NCI-H748 (cell line): ENCODE measurements around the gene ZNF746.

Experiments used
- DNase-seq: peaks from one replicate; lab custom pipeline; 2025; ENCODE audit not compliant: unreplicated experiment; lab: John Stamatoyannopoulos, UW

ZNF746 gene

DNA sequence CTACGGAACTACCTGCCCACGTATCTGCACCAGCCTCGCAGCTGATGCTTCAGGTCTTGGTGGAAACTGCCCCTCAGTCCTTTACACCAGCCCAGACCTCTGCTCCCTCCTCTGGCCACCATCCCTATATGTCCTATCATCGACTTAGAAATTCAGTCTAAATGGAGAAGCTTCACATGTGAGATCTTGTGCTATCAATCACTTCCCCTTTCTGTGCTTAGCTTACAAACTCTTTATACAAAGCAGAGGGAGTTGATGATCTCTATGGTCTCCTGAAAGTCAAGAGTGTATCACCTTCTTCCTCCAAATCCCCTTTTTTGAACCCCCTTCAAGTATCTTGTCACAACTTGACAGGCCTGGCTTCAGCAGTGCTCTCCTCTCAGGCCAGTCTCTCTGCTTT, 67.4 kb downstream of the ZNF746 start:
- no peak for DNase-seq

DNA sequence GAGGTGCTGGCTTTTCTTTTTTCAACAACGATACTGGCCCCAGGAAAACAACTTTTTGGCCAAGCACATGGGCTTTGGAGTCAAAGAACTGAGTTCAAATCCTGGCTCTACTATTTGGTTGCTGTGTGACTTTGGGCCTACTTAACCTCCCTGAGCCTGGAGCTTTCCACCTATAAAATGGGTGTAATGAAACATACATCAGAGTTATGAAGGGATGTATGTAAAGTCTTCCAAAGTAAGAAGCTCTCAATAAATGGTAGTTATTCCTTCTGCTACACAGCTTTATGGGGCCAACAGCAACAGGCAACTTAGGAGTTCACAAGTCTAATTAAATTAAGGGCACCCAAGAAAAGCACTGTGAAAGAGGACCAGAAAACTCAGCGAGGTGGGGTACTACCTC, 69.7 kb downstream of the ZNF746 start:
- no peak for DNase-seq

DNA sequence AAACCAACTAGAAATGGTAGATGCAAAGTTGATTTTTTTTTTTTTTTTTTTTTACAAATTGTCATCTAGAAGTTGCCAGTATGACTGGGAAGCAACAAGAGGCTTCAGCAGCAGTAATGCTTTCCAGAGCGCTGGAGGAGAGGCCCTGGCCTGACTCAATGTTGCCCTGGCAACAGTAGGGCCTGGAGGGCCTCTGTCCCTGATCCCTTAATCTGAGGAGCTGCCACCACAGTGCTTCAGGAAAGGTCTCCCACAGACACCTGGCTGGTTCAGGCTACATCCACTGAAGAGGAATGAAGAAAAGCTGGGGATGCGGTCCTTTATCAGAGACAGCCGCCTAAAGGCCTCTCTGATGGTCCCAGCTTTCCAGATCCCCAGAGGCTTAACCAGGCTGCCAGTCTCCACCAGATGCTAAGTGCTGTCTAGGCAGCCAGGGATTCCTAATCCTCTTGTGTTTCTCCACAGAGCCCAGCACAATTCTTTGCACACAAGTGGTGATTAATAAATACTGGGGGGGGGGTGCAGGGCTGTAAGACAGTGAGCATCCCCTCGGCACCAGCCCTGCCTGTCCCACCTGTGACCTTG, 70.4 kb downstream of the ZNF746 start:
- DNase-seq: no peak

DNA sequence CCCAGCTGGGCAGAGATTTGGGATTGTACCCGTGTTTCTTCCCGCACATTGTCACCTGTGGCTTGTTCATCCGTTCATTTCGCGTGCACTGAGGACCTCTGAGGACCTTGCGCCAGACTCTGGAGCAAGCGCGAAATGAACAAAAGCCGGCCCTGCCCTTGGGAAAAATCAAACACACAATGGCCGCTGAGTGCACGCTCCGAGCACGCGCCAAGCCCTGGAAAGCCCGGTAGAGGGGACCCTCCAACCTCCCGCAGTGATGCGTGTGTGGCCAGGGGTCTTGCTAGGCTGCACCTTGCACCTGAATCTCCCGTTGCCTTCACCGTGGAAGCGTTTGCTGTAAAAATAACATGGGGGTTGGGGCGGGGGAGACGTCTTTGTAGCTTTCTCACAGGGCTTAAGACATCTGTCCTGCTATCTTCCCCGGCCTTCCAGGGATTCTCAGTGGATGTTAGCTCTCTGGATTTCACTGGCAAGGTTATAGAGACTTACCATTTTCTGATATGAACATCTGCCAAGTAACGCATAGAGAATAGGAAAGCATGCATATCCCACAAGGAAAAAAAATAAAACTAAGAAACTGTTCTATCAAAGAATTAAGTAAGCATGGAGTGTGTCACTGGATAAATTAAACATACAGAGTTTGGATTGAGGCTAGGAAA, 74.0 kb downstream of the ZNF746 start:
- DNase-seq: no peak

DNA sequence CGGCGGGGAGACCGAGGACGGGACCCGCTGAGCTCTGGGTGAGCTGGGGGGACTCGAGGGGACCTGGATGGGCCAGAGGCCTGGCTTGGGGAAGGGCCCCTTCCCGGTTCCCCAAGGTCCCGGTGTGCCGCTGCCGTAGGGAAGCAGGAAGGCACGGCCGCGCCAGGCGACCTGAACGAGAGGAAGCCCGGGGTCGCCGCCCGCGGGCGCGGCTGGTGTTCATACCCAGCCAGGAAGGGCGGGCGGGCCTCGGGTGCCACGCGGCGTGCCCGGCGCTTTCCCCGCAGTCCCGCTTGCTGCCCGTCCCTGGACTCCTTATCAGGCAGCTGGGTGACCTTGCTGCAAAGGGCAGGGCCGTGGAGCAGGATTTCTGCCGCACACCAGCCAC, 74.7 kb downstream of the ZNF746 start:
- no peak for DNase-seq
